SK-N-SH treated with all-trans-retinoic acid at 6 μM for 48 hours (cell line): ENCODE measurements around the gene TARS1.

Experiments
- ATAC-seq: fragments of 200-7000 bp; cut with Tn5 transposase; 3 replicates; pipeline ENCODE4 v1.9.1; 2020; ENCODE audit warnings: mild to moderate bottlenecking, moderate library complexity
- ARNTL ChIP-seq: fragments of 450-650 bp; formaldehyde crosslinking; IDR thresholded peaks from 2 replicates; pipeline ENCODE4 v1.5.0; 2020; ENCODE audit warnings: low read depth, mild to moderate bottlenecking, moderate library complexity, borderline replicate concordance
- CSDC2 ChIP-seq: fragments of 250-450 bp; sonication (Bioruptor Pico); IDR thresholded peaks from 2 replicates; pipeline ENCODE4 v1.5.0; 2020; ENCODE audit warnings: mild to moderate bottlenecking, moderate library complexity
- ESRRG ChIP-seq: fragments of 250-450 bp; sonication (Bioruptor Pico); IDR thresholded peaks from 2 replicates; pipeline ENCODE4 v1.6.1; 2021; ENCODE audit warnings: mild to moderate bottlenecking
- GLIS3 ChIP-seq: fragments of 250-450 bp; sonication (Bioruptor Pico); IDR thresholded peaks from 2 replicates; pipeline ENCODE4 v1.5.0; 2020; ENCODE audit warnings: mild to moderate bottlenecking, moderate library complexity
- ISL1 ChIP-seq: fragments of 250-450 bp; sonication (Bioruptor Pico); IDR thresholded peaks from 2 replicates; pipeline ENCODE4 v2.1.2; 2022; ENCODE audit warnings: mild to moderate bottlenecking, moderate library complexity
- OSR1 ChIP-seq: fragments of 250-450 bp; sonication (Bioruptor Pico); IDR thresholded peaks from 2 replicates; pipeline ENCODE4 v1.8.0; 2022; ENCODE audit warnings: moderate library complexity, mild to moderate bottlenecking, inconsistent platforms
- RARB ChIP-seq: fragments of 250-450 bp; sonication (Bioruptor Pico); IDR thresholded peaks from 2 replicates; pipeline ENCODE4 v1.8.0; 2021; ENCODE audit warnings: mild to moderate bottlenecking, moderate library complexity
- SNAI2 ChIP-seq: fragments of 250-450 bp; sonication (Bioruptor Pico); IDR thresholded peaks from 2 replicates; pipeline ENCODE4 v1.5.0; 2020; ENCODE audit warnings: mild to moderate bottlenecking, moderate library complexity
- TCF4 ChIP-seq: fragments of 250-450 bp; sonication (Bioruptor Pico); IDR thresholded peaks from 2 replicates; pipeline ENCODE4 v1.8.0; 2021; ENCODE audit warnings: mild to moderate bottlenecking, moderate library complexity, borderline replicate concordance
- TOX ChIP-seq: fragments of 250-450 bp; sonication (Bioruptor Pico); IDR thresholded peaks from 2 replicates; pipeline ENCODE4 v1.8.0; 2021; ENCODE audit warnings: mild to moderate bottlenecking, moderate library complexity, borderline replicate concordance
- ZC3H10 ChIP-seq: fragments of 250-450 bp; sonication (Bioruptor Pico); IDR thresholded peaks from 2 replicates; pipeline ENCODE4 v1.5.1; 2021; ENCODE audit warnings: mild to moderate bottlenecking, moderate library complexity
- ZFP3 ChIP-seq: fragments of 250-450 bp; sonication (Bioruptor Pico); IDR thresholded peaks from 2 replicates; pipeline ENCODE4 v1.5.0; 2020; ENCODE audit warnings: mild to moderate bottlenecking, moderate library complexity
- ZFP30 ChIP-seq: fragments of 450-650 bp; formaldehyde crosslinking; IDR thresholded peaks from 2 replicates; pipeline ENCODE4 v1.5.0; 2022; ENCODE audit warnings: mild to moderate bottlenecking, moderate library complexity
- ZNF70 ChIP-seq: fragments of 450-650 bp; formaldehyde crosslinking; IDR thresholded peaks from 2 replicates; pipeline ENCODE4 v1.5.0; 2020; ENCODE audit warnings: mild to moderate bottlenecking, moderate library complexity
- ZNF8 ChIP-seq: fragments of 450-650 bp; formaldehyde crosslinking; IDR thresholded peaks from 2 replicates; pipeline ENCODE4 v1.5.0; 2020; ENCODE audit warnings: mild to moderate bottlenecking, moderate library complexity
- TF ChIP-seq, protein P1 (sequence below): fragments of 250-450 bp; sonication (Bioruptor Pico); IDR thresholded peaks from 2 replicates; pipeline ENCODE4 v1.8.0; 2020; ENCODE audit warnings: mild to moderate bottlenecking, moderate library complexity, borderline replicate concordance
- TF ChIP-seq, protein P2 (sequence below): fragments of 250-450 bp; sonication (Bioruptor Pico); IDR thresholded peaks from 2 replicates; pipeline ENCODE4 v1.5.1; 2020; ENCODE audit warnings: low read depth, mild to moderate bottlenecking, moderate library complexity
- TF ChIP-seq, protein P3 (sequence below): fragments of 250-450 bp; sonication (Bioruptor Pico); IDR thresholded peaks from 2 replicates; pipeline ENCODE4 v1.5.0; 2020; ENCODE audit warnings: mild to moderate bottlenecking, moderate library complexity
- TF ChIP-seq, protein P4 (sequence below): fragments of 250-450 bp; sonication (Bioruptor Pico); IDR thresholded peaks from 2 replicates; pipeline ENCODE4 v1.5.1; 2021; ENCODE audit warnings: mild to moderate bottlenecking, moderate library complexity
- TF ChIP-seq, protein P5 (sequence below): fragments of 250-450 bp; sonication (Bioruptor Pico); IDR thresholded peaks from 2 replicates; pipeline ENCODE4 v1.8.0; 2021; ENCODE audit warnings: low read depth, mild to moderate bottlenecking, moderate library complexity, borderline replicate concordance

Gene TARS1

DNA sequence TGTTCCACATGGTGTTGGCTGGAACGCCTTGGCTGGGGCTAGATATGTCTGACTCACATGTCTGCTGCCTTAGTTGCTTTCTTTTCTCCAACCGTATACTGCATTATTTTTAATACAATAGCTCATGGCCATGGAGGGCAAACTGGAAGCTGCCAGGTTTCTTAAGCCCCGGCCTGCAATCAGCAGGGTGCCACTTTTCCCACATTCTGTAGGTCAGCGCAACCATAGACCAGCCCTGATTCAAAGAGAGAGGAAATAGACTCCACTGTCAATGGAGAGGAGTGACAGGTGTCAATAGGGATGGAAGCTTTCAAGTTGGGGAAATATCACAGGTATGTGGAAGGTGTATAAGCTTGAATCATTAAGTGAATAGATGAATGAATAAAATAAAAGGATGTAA lies 60.5 kb downstream of the TARS1 start:
- ATAC-seq = no peak

DNA sequence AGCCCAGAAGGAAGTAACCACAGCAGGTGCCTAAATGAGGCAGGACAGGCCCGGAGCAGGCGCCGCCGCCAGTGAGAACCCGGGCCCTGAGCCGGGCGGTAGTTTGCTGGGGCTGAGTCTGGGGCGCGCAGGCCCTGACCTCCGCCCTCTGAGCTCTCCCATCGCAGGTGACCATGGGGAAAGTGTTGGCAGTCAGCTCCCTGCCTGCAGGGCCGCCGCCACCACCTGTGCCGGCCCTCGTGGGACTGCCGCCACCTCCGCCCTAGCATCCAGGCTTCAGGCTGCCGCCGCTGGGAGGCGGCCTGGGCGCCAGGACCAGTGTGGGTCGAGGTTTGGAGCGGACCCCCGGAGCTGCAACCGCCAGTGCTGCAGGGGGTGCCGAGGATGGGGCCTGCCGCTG lies 61.1 kb downstream of the TARS1 start:
- no peak for ATAC-seq
- TF ChIP-seq TCF4 (CRISPR knock-in tag) (no peak), CSDC2 (CRISPR knock-in tag) (no peak), TOX (CRISPR knock-in tag) (no peak), ZNF8 (CRISPR knock-in tag) (no peak), ZFP3 (CRISPR knock-in tag) (no peak), ARNTL (CRISPR knock-in tag) (no peak), GLIS3 (no peak), ZNF70 (CRISPR knock-in tag) (no peak), OSR1 (CRISPR knock-in tag) (no peak), ZC3H10 (CRISPR knock-in tag) (no peak)
- TF ChIP-seq, protein P1, sequence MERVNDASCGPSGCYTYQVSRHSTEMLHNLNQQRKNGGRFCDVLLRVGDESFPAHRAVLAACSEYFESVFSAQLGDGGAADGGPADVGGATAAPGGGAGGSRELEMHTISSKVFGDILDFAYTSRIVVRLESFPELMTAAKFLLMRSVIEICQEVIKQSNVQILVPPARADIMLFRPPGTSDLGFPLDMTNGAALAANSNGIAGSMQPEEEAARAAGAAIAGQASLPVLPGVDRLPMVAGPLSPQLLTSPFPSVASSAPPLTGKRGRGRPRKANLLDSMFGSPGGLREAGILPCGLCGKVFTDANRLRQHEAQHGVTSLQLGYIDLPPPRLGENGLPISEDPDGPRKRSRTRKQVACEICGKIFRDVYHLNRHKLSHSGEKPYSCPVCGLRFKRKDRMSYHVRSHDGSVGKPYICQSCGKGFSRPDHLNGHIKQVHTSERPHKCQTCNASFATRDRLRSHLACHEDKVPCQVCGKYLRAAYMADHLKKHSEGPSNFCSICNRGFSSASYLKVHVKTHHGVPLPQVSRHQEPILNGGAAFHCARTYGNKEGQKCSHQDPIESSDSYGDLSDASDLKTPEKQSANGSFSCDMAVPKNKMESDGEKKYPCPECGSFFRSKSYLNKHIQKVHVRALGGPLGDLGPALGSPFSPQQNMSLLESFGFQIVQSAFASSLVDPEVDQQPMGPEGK (CRISPR knock-in tag) = no peak
- TF ChIP-seq, protein P2, sequence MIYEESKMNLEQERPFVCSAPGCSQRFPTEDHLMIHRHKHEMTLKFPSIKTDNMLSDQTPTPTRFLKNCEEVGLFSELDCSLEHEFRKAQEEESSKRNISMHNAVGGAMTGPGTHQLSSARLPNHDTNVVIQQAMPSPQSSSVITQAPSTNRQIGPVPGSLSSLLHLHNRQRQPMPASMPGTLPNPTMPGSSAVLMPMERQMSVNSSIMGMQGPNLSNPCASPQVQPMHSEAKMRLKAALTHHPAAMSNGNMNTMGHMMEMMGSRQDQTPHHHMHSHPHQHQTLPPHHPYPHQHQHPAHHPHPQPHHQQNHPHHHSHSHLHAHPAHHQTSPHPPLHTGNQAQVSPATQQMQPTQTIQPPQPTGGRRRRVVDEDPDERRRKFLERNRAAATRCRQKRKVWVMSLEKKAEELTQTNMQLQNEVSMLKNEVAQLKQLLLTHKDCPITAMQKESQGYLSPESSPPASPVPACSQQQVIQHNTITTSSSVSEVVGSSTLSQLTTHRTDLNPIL (CRISPR knock-in tag) = no peak
- TF ChIP-seq, protein P3, sequence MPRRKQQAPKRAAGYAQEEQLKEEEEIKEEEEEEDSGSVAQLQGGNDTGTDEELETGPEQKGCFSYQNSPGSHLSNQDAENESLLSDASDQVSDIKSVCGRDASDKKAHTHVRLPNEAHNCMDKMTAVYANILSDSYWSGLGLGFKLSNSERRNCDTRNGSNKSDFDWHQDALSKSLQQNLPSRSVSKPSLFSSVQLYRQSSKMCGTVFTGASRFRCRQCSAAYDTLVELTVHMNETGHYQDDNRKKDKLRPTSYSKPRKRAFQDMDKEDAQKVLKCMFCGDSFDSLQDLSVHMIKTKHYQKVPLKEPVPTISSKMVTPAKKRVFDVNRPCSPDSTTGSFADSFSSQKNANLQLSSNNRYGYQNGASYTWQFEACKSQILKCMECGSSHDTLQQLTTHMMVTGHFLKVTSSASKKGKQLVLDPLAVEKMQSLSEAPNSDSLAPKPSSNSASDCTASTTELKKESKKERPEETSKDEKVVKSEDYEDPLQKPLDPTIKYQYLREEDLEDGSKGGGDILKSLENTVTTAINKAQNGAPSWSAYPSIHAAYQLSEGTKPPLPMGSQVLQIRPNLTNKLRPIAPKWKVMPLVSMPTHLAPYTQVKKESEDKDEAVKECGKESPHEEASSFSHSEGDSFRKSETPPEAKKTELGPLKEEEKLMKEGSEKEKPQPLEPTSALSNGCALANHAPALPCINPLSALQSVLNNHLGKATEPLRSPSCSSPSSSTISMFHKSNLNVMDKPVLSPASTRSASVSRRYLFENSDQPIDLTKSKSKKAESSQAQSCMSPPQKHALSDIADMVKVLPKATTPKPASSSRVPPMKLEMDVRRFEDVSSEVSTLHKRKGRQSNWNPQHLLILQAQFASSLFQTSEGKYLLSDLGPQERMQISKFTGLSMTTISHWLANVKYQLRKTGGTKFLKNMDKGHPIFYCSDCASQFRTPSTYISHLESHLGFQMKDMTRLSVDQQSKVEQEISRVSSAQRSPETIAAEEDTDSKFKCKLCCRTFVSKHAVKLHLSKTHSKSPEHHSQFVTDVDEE (CRISPR knock-in tag) = no peak

More for the DNA sequence above, 60.5 kb downstream of the TARS1 start:
- TF ChIP-seq ESRRG (CRISPR knock-in tag) (no peak), ZFP30 (CRISPR knock-in tag) (no peak), RARB (CRISPR knock-in tag) (no peak), ISL1 (CRISPR knock-in tag) (no peak), SNAI2 (no peak), TOX (CRISPR knock-in tag) (no peak), TCF4 (CRISPR knock-in tag) (no peak), ZNF8 (CRISPR knock-in tag) (no peak), ZC3H10 (CRISPR knock-in tag) (no peak), ARNTL (CRISPR knock-in tag) (no peak), CSDC2 (CRISPR knock-in tag) (no peak), GLIS3 (no peak), OSR1 (CRISPR knock-in tag) (no peak)
- TF ChIP-seq, protein P4, sequence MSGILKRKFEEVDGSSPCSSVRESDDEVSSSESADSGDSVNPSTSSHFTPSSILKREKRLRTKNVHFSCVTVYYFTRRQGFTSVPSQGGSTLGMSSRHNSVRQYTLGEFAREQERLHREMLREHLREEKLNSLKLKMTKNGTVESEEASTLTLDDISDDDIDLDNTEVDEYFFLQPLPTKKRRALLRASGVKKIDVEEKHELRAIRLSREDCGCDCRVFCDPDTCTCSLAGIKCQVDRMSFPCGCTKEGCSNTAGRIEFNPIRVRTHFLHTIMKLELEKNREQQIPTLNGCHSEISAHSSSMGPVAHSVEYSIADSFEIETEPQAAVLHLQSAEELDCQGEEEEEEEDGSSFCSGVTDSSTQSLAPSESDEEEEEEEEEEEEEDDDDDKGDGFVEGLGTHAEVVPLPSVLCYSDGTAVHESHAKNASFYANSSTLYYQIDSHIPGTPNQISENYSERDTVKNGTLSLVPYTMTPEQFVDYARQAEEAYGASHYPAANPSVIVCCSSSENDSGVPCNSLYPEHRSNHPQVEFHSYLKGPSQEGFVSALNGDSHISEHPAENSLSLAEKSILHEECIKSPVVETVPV (CRISPR knock-in tag) = no peak
- TF ChIP-seq, protein P1 (CRISPR knock-in tag) = no peak
- TF ChIP-seq, protein P5, sequence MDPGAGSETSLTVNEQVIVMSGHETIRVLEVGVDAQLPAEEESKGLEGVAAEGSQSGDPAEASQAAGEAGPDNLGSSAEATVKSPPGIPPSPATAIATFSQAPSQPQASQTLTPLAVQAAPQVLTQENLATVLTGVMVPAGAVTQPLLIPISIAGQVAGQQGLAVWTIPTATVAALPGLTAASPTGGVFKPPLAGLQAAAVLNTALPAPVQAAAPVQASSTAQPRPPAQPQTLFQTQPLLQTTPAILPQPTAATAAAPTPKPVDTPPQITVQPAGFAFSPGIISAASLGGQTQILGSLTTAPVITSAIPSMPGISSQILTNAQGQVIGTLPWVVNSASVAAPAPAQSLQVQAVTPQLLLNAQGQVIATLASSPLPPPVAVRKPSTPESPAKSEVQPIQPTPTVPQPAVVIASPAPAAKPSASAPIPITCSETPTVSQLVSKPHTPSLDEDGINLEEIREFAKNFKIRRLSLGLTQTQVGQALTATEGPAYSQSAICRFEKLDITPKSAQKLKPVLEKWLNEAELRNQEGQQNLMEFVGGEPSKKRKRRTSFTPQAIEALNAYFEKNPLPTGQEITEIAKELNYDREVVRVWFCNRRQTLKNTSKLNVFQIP = no peak
- TF ChIP-seq, protein P3 (CRISPR knock-in tag) = no peak
- TF ChIP-seq, protein P2 (CRISPR knock-in tag) = no peak
